Liver (tissue), 9 donors: ENCODE results near the gene POU2F2. TPM values are rescaled to one million over a fixed set of nuclear protein-coding genes. Genes with fewer than 3 reads are reported as not detected.
"Not testable (repeated sequence)": the region's sequence is repeated elsewhere in the genome, so short reads cannot be mapped to it uniquely, and the experiment has no call there.

Experiments
- DNase-seq: peaks from one replicate; pipeline ENCODE4 v3.0.0-alpha.2; 2017; ENCODE audit warnings: low spot score
- H3K27ac ChIP-seq, 2 donors: one replicate each; pipeline ENCODE4 v1.7.0; 2013; ENCODE audit warnings: inconsistent platforms in 2 of 2, low read length in 2 of 2, control low read depth in 1 of 2, low read depth in 1 of 2, mild to moderate bottlenecking in 1 of 2
- H3K27me3 ChIP-seq, 4 donors: one replicate each; pipeline versions ENCODE4 v1.6.1 to v1.7.0; 2013; ENCODE audit warnings: low read length in 3 of 4, inconsistent platforms in 1 of 4, mild to moderate bottlenecking in 1 of 4, moderate library complexity in 1 of 4; ENCODE audit not compliant: control insufficient read depth in 4 of 4, insufficient read depth in 4 of 4
- H3K36me3 ChIP-seq, 4 donors: one replicate each; pipeline versions ENCODE4 v1.6.1 to v1.7.0; 2013; ENCODE audit warnings: low read length in 3 of 4, mild to moderate bottlenecking in 3 of 4, low read depth in 1 of 4, moderate library complexity in 1 of 4; ENCODE audit not compliant: control insufficient read depth in 4 of 4, insufficient read depth in 3 of 4
- H3K4me1 ChIP-seq, 4 donors: one replicate each; pipeline versions ENCODE4 v1.6.1 to v1.7.0; 2013; ENCODE audit warnings: low read length in 3 of 4, mild to moderate bottlenecking in 3 of 4, moderate library complexity in 1 of 4; ENCODE audit not compliant: control insufficient read depth in 4 of 4, insufficient read depth in 4 of 4
- H3K4me3 ChIP-seq, 3 donors: one replicate each; pipeline versions ENCODE4 v1.6.1 to v1.7.0; 2013; ENCODE audit warnings: low read length in 3 of 3, control low read depth in 1 of 3, low read depth in 1 of 3, mild to moderate bottlenecking in 1 of 3
- H3K9ac ChIP-seq, 2 donors: one replicate each; pipeline ENCODE4 v1.7.0; 2013; ENCODE audit warnings: low read length in 2 of 2, mild to moderate bottlenecking in 2 of 2, moderate library complexity in 2 of 2, control low read depth in 1 of 2, low read depth in 1 of 2
- H3K9me3 ChIP-seq, 4 donors: one replicate each; pipeline versions ENCODE4 v1.6.1 to v1.7.0; 2013; ENCODE audit warnings: low read length in 3 of 4; ENCODE audit not compliant: control insufficient read depth in 4 of 4
- ATF3 ChIP-seq: IDR thresholded peaks from 2 replicates; pipeline ENCODE4 v1.6.1; 2016; ENCODE audit warnings: antibody characterized with exemption
- CTCF ChIP-seq: fragments of 150-350 bp; IDR thresholded peaks from 2 replicates; pipeline ENCODE4 v1.5.1; 2017; ENCODE audit warnings: improper control_type of control experiment, low read depth, low read length; ENCODE audit not compliant: missing input control
- EGR1 ChIP-seq, 2 donors: IDR thresholded peaks; 2 replicates each; pipeline ENCODE4 v1.6.1; 2016 to 2018; ENCODE audit warnings: antibody characterized with exemption in 2 of 2, low read depth in 2 of 2
- FOXA2 ChIP-seq: IDR thresholded peaks from 2 replicates; pipeline ENCODE4 v1.6.1; 2016; ENCODE audit warnings: antibody characterized with exemption
- HNF4A ChIP-seq, 2 donors: conservative IDR thresholded peaks; 2 replicates each; pipeline ENCODE4 v1.6.1; 2016; ENCODE audit warnings: antibody characterized with exemption in 2 of 2, mild to moderate bottlenecking in 2 of 2
- HNF4G ChIP-seq: IDR thresholded peaks from 2 replicates; pipeline ENCODE4 v1.6.1; 2016; ENCODE audit warnings: antibody characterized with exemption
- JUND ChIP-seq, 2 donors: IDR thresholded peaks; 2 replicates each; pipeline ENCODE4 v1.6.1; 2016; ENCODE audit warnings: antibody characterized with exemption in 2 of 2
- NR2F2 ChIP-seq: IDR thresholded peaks from 2 replicates; pipeline ENCODE4 v1.6.1; 2016; ENCODE audit warnings: antibody characterized with exemption
- RAD21 ChIP-seq, 2 donors: IDR thresholded peaks; 2 replicates each; pipeline ENCODE4 v1.6.1; 2016; ENCODE audit warnings: antibody characterized with exemption in 2 of 2, mild to moderate bottlenecking in 2 of 2
- REST ChIP-seq: IDR thresholded peaks from 2 replicates; pipeline ENCODE4 v1.6.1; 2016; ENCODE audit warnings: antibody characterized with exemption, mild to moderate bottlenecking
- RXRA ChIP-seq, 2 donors: IDR thresholded peaks; 2 replicates each; pipeline ENCODE4 v1.6.1; 2017 to 2018; ENCODE audit warnings: antibody characterized with exemption in 2 of 2, mild to moderate bottlenecking in 1 of 2
- SP1 ChIP-seq: IDR thresholded peaks from 2 replicates; pipeline ENCODE4 v1.6.1; 2018; ENCODE audit warnings: antibody characterized with exemption, mild to moderate bottlenecking
- TAF1 ChIP-seq: conservative IDR thresholded peaks from 2 replicates; pipeline ENCODE4 v1.6.1; 2016; ENCODE audit warnings: antibody characterized with exemption, mild to moderate bottlenecking
- ZBTB33 ChIP-seq: IDR thresholded peaks from 2 replicates; pipeline ENCODE4 v1.6.1; 2016; ENCODE audit warnings: antibody characterized with exemption
- WGBS: extraction: QIAGEN DNeasy Blood & Tissue Kit; methylation state at CpG from one replicate; pipeline ENCODE4 v1.1.7; 2013; 5-methylcytosine and 5-hydroxymethylcytosine counted together
- polyA plus RNA-seq, 2 donors: library from polyadenylated mRNA; stranded (reverse) in 1 of 2; unstranded in 1 of 2; fragments of 200-250 nt in 1 of 2; fragments of >200 nt in 1 of 2; fragmentation: Nextera tagmentation in 1 of 2; extraction: Ambion mirVana in 1 of 2; gene quantifications; one replicate each; pipeline versions ENCODE4 v1.2.1 to v1.2.3, GENCODE V29; 2013 to 2015
- total RNA-seq, 2 donors: library from RNA; depleted of rRNA; stranded (reverse); fragments of >200 nt; gene quantifications; one replicate each; pipeline ENCODE4 v1.2.3, GENCODE V29; 2014
- donor health status: healthy.
- donor health status: healthy.
- donor health status: healthy.
- donor health status: healthy.
- donor health status: healthy.

The POU2F2 gene
- total and polyA plus RNA-seq, 4 donors, result 0.75 to 1.2 (median 0.97) TPM

- Histone ChIP-seq H3K9ac (no peak overlapping the region), H3K9me3 (no peaks in the 10 kb centered on the region), H3K4me3 (no peak overlapping the region), H3K27ac (no peak overlapping the region), H3K4me1 (no peaks in the 10 kb centered on the region), H3K36me3 (no peaks in the 10 kb centered on the region), H3K27me3 (no peaks in the 10 kb centered on the region)
- TF ChIP-seq ATF3 (no peak), EGR1 (IDR thresholded peaks at IDR 0.05; ENCODE audit: low read depth in 2 of 2) (no peak), ZBTB33 (no peak), CTCF (no peak), JUND (IDR thresholded peaks at IDR 0.05) (no peak), HNF4A (conservative IDR thresholded peaks at IDR 0.05) (no peak), RAD21 (IDR thresholded peaks at IDR 0.05) (no peak), NR2F2 (no peak), FOXA2 (no peak)
- 91% methylated on average over 30 of the region's 30 CpGs for WGBS
- DNase-seq, result no peak
These were observed 89.6 kb downstream of the POU2F2 start for GRCh38 chr19:42042455-42043170.

- not testable (repeated sequence) for H3K9me3 ChIP-seq, DNase-seq, H3K27me3 ChIP-seq, H3K4me1 ChIP-seq, H3K9ac ChIP-seq, H3K27ac ChIP-seq, H3K36me3 ChIP-seq, H3K4me3 ChIP-seq
- 87% methylated on average over 9 of the region's 9 CpGs for WGBS
These were observed 91.8 kb downstream of the POU2F2 start for GRCh38 chr19:42040491-42040890.

GRCh38 chr19:42040031-42040430, 92.2 kb downstream of the POU2F2 start:
- H3K4me1 ChIP-seq, result no peaks in the 10 kb centered on the region
- no peak for DNase-seq
- H3K27ac ChIP-seq, result no peak overlapping the region
- no peaks in the 10 kb centered on the region for H3K9me3 ChIP-seq
- no peaks in the 10 kb centered on the region for H3K36me3 ChIP-seq
- H3K27me3 ChIP-seq, result no peaks in the 10 kb centered on the region
- no peak overlapping the region for H3K9ac ChIP-seq
- TF ChIP-seq JUND (IDR thresholded peaks at IDR 0.05) (no peak), TAF1 (no peak), HNF4G (no peak), ATF3 (no peak), SP1 (no peak), EGR1 (IDR thresholded peaks at IDR 0.05; ENCODE audit: low read depth in 2 of 2) (no peak), CTCF (no peak), RXRA (IDR thresholded peaks at IDR 0.05) (no peak), REST (no peak)
- H3K4me3 ChIP-seq, result no peak overlapping the region
